HG02623 (cell line): ENCODE results near the gene SEC24A.
"Not testable (repeated sequence)": the region's sequence is repeated elsewhere in the genome, so short reads cannot be mapped to it uniquely, and the experiment has no call there.

Experiments used
- ATAC-seq: cut with Tn5 transposase; IDR thresholded peaks from one replicate; pipeline ENCODE4 v1.9.1; 2021; ENCODE audit warnings: moderate library complexity; ENCODE audit not compliant: unreplicated experiment

SEC24A gene

DNA sequence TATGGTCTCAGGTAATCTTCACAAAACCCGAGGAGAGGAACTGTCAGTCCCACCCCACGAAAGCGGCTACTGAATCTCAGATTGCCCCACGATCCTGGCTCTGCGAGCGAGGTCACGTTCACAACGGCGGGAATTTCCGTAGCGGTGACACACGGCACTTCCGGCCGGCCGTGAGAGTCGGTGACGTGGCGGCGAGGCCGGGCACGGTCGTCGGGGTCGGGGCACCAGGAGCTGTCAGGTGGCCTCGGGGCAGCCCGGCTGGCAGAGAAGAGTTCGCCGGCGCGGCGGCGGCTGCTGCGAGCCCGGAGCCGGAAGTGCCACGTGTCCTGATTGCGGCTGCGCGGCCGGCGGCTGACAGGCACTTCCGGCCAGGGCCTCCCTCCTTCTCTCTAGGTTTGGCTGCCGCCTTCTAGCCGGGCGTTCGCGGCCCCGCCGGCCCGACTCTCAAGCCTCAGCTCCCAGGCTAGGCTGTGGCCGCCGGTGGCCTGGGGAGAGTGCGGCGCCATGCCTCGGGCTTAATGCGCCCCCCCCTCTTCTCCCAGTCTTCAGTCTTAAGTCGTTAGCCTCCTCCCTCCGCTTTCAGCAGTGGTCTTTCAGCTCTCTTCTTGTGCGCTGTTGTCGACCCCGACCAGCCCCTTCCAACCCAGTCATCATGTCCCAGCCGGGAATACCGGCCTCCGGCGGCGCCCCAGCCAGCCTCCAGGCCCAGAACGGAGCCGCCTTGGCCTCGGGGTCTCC, at the start of gene SEC24A:
Gene SEC24A, plus strand, starts transcription at position 361 of the 738 bp plus-strand sequence. Its CDS starts 292 bp downstream, at position 653.
- peak; percentile 67 for ATAC-seq

DNA sequence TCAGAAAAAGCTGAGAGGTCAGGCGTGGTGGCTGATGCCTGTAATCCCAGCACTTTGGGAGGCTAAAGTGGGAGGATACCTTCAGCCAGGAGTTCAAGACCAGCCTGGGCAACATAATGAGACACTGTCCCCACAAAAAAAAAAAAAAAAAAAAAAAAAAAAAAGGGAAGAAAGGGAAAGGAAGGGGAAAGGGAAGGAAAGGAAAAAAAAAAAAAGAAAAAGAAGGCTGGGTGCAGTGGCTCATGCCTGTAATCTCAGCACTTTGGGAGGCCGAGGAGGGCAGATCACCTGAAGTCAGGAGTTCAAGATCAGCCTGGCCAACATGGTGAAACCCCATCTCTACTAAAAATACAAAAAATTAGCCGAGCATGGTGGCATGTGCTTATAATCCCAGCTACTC, 48.8 kb upstream of the SEC24A start:
- ATAC-seq: not testable (repeated sequence)

DNA sequence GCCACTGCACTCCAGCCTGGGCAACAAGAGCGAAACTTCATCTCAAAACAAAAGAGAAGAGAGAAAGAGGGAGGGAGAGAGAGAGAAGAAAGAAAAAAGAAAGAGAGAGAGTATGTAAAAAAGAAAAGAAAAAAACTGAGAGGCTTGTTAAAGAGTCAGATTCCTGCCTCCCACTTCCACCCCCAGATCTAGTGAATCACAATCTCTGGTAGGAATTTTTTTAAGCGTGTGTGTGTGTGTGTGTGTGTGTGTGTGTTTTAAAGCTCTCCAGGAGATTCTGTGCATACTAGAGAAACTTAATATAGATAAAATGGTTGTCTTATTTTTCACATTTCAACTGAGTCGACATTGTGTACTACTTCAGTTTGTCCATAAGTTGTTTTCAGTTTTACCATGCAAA, 48.0 kb upstream of the SEC24A start:
- ATAC-seq: no peak

DNA sequence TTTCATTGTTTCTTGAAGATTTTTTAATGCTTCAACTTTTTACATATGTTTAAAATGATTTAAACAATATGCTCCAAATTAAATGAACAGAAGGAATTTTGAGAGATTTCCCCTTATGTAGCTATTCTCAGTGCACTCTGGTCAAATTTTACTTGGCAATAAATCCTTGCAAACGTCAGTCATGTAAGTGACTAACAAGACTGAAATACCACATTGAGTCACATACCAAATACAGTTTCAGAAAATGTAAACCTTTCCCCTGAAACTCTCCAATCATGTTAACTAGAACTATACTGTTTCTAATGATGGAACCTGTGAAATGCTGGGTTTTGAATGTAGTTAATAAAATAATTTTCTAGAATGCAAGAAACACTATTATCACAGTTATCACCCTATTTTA, 45.5 kb upstream of the SEC24A start:
- no peak for ATAC-seq

DNA sequence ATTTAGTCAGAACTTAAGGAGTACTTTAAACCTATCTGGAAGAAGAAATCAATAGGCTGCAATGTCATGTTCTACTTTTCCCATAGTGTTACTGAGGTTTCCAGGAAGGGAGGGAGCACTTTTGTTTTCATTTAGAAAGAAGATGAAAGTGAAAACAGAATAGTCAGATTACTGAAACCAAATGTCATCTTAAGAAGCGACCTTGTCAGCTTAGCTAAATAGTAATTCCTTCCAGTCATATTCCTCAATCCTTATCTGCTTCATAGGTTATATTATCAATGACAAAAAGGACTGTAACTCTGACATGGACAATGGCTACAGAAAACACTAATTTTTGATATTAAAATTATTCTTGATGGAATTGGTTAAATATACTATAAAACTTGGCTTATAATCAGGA, 43.7 kb upstream of the SEC24A start:
- no peak for ATAC-seq

DNA sequence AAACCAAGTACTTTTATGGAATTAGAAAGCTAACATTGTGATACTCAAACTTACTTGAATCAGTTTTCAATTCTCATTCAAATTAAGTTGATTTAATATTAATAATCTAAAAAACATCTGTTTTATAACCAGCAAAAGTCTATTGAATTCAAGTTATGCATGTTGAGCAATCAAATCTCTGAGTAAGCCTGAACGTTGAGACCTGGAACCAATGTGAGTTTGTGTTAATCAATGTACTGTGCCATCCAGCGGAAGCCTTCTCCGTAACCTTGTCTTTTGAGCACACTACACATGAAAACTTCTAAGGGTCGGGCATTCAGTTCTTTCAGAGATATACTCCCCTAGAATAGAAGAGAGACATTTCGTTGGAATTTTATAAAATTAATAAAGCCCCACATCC, 41.9 kb upstream of the SEC24A start:
- ATAC-seq: no peak

DNA sequence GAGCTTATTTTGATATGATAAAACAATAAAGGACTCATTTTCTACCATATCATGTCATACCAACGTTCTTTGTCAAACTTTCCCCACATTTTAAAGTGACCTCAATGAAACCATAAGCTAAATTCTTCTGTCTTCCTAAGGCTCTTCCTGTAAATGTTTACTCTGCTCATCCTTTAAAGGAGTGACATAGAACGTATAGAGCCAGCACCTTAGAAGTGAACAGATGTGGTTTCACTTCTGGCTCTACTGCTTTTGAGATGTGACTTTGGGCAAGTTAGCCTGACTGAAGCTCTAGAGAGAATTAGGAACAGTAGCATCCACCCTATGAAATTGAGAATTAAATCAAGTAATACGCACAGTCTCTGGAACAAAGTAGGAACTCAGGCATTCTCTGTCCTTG, 40.0 kb upstream of the SEC24A start:
- no peak for ATAC-seq

DNA sequence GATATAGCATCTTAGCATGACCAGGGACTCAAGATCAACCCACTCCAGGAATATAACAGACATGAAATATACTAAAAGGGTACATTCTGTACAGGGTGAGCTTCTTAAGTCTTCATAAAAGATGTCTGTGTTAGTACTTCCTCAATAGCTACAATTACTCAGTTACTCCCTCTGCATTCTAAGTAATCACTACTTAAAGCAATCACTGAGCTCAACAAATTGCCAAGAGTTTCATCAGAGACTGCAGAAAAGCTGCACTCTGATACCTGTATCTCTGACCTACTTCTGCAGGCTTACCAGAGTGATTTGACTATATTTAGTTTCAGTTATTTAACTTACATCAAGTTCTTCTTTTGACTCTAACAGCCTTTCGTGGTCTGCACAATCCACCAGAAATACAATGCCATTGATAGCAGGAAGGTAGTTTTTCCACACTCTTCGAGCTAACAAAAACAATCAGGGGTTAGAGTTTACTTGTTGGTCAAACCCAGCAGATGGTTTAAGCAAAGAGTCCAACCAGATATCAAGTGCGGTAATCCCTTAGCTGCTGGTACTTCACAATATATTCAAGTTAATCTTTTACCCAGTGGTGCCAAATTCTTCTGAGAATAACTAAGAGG, 39.2 kb upstream of the SEC24A start:
- no peak for ATAC-seq

DNA sequence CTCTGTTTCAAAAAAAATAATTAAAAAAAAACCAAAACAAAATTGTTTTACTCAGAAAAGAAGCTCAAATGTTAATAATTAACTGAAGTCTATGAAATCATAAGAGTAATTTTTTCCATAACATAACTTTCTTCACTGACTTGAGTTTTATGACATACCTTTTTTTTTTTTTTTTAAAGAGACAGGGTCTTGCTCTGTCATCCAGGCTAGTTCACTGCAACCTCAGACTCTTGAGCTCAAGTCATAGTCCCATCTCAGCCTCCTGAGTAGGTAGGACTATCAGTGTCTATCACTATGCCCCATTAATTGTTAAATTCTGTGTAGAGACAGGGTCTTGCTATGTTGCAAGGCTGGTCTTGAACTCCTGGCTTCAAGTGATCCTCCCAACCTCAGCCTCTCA, 37.9 kb upstream of the SEC24A start:
- no peak for ATAC-seq

DNA sequence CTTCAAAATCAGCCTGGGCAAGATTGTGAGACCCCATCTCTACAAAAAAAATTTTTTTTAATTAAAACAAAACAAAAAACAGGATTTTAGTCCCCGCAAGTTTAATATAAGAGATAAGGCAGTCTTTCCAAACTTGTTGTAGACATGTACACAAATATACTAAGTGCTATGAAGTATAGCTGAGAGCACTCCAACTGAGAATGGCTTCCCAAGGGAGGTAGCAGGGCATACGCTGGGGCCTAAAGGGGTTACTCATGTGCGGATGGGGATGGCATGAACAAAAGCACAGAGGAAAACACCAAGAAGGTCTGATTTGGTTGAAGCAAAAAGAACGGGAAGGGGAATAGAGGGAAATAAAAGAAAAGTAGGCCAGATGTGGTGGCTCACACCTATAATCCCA, 37.1 kb upstream of the SEC24A start:
- ATAC-seq: no peak

DNA sequence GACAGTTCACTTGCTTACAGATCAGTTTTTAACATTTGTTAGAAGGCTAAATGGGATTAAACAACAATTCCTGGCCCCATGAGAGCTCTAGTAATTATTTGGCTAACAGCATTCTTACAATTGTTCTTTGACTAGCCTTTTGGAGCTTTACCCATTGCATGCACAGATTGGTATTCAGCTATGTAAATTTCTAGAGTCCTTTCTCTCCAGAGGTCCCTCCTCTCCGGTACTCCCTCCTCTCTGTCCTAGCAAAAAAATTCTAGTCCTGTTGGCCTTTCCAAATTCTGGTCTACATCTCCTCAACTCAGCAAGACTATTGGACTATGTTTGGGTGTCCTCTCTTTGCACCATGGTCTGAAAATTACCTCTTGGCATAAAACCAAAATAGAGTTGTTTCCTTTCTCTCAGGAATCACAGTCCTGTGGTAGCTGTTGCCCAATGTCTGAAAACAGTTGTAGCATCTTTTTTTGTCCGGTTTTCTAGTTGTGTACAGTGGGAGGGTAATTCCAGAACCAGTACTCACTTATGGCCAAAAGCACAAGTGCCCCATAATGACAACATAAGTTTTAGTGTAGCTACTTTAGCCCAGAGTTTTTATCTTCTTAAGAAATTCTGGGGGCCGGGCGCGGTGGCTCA, 34.0 kb upstream of the SEC24A start:
- ATAC-seq: no peak

DNA sequence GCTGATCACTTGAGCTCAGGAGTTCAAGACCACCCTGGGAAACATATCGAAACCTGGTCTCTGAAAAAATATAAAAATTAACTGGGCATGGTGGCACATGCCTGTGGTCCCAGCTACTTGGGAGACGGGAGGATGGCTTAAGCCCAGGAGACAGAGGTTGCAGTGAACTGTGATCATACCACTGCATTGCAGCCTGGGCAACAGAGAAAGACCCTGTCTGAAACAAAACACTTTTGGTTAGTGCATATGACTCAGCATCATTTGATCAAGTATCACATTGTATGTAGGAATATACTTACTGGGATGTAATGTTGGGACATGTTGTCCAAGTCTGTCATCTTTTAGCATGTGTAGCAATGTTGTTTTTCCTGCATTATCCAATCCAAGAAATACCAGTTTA, 28.0 kb upstream of the SEC24A start:
- ATAC-seq: no peak

DNA sequence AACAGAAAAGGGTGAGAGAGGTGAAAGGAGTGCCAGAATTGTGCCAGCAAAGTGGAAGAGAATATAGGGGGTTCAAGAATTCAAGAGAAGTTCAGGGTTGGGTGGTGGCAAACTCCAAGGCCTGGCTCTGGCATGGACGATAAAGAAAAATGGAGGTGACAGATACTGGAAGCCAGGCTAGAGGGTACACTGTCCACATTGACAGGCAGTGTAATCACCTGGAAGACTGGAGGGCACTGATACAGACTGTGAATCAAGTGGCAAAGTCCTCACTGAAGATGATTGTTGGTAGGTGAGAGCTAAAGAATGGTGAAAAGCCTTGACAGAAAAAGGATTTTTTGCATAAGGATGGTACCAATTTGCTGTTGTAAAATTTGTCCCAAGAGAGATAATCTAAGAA, 23.0 kb upstream of the SEC24A start:
- no peak for ATAC-seq

DNA sequence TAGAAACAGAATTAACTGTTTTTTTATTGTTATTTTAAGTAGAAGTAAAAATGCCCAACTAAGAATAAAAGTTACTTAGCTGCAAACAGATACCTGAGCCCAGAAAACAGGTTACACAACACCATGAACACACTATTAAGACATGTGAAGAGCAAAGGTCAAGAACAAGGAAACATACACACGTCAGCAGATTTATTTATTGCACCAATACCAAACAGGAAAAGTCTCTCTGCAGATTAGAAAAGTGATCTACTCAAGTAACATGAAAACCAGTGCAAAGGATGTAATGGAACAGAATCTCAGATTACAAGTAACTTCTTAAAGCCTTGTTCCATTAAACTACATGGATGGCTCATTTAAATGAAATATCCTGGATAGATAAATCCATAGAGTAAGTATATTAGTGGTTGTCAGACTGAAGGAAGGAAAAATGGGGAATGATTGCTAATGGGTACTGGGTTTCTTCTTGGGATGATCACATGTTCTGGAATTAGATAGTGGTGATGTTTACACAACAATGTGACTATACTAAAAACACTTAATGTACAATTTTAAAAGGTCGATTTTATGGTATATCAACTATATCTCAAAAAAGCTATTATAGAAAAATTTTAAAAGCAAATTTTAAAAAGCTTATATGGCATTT, 22.1 kb upstream of the SEC24A start:
- ATAC-seq: no peak

DNA sequence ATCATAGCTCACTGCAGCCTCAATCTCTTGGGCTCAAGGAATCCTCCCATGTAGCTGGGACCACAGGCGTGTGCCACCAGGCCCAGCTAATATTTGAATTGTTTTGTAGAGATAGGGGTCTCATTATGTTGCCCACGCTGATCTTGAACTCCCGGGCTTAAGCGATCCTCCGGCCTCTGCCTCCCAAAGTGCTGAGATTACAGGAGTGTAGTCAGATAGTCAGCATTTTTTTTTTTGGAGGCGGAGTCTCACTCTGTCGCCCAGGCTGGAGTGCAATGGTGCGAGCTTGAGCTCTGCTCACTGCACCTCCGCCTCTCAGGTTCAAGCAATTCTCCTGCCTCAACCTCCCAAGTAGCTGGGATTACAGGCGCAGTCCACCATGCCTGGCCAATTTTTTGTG, 14.4 kb upstream of the SEC24A start:
- ATAC-seq: no peak

DNA sequence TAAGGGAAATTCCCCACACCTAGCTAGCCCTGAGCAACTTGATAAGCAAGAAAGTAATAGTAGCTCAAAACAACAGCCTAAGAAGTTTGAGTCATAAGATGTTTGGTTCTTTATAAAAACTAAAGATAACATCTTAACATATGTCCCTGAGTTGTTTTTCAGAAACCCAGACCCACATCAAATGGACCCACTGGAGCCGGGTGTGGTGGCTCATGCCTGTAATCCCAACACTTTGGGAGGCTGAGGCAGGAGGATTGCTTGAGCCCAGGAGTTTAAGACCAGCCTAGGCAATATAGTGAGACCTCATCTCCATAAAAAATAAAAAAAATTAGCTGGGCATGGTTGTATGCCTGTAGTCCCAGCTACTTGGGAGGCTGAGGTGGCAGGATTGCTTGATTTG, 13.2 kb upstream of the SEC24A start:
- ATAC-seq: not testable (repeated sequence)

DNA sequence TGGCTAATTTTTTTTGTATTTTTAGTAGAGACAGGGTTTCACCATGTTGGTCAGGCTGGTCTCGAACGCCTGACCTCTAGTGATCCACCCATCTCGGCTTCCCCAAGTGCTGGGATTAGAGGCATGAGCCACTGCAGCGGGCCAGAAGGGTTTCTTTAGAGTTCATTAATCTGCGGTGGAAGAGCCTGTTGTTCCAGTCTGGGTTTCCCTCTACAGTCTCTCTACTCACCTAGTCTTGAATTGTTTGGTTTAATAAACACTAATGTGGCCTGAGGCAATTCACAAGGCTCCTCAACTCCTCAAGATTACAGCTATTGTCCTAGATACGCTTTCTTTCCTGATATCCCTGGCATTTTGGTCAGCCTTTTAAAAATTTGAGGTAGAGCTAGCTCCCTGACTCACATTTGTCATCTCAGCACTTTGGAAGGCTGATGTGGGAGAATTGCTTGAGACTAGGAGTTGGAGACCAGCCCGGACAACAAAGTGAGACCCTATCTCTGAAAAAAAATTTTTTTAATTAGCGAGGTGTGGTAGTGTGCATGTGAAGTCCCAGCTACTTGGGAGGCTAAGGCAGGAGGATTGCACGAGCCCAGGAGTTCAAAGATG, 11.4 kb upstream of the SEC24A start:
- no peak for ATAC-seq

DNA sequence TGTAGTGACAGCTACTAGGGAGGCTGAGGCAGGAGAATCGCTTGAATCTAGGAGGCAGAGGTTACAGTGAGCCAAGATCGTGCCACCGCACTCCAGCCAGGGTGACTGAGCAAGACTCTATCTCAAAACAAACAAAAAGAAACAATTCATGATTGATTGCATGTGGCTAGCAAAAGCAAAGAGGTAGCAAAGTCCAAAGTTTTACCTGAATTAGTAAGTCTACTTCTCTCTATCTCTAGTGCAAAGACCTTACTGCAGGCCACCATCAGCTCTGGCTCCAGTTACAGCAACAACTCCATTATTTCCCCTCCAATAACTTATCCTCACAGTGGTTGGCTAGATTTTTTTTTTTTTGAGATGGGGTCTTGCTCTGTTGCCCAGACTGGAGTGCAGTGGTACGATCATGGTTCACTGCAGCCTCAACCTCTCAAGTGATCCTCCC, 9.8 kb upstream of the SEC24A start:
- ATAC-seq: no peak

DNA sequence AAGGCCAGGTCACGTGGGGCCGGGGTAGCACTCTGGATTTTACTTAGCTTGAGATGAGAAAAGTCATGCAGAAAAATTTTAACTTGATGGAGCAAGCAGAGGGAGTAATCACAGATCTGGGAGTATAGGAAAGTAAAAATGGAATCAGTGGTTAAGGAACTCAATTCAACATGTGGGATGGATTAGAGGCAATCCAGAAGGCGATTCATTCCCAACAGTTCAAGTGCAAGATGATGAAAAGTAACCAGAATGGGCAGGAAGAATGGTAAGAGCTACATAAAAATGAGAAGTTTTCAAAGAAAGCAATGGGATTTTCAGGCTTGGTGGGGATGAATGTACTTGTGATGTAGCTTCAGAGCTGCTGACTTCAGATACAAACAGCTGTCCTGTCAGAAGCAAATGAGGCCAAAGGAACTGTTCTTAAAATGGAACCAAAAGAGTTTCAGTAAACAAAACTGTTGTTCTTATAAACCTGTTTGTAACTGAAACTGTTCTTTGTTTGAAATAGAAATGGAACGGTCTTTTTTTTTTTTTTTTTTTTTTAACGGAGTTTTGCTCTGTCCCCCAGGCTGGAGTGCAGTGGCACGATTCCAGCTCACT, 5.6 kb upstream of the SEC24A start:
- no peak for ATAC-seq

DNA sequence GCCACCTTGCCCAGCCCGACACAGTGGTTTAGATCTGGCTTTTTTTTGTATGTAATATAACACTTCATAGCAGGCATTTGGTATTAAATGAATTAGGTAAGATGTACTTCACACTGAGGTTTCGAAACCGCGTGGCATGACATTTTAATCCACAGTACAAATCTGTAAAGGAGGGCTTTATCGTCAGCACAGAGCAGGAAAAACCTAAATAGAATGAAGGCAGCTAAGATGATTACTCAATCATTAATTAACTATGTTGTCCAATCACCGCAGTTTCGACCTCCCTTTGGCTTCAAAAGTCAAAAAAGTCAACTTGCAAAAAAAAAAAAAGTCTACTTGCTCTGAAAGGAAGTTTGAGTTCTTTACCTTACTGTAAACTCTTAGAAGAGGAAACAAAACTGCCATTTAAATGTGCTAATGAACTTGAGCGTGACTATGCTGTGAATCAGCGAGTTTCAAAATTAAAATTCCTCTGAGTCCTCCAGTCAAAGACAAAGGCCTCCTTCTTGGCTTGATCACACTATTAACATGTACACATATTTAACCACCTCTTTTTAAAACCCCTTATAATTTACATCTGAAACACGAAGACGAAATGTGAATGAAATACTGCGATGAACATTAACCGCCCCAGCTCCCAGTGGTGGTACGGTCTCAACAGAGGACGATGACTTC, 698 bp upstream of the SEC24A start:
- ATAC-seq: peak; percentile 28
